GM20431 (cell line): Measurements from ENCODE around the gene C16orf92.

Source experiments
- in situ Hi-C: fragments of 300-500 bp; cut with MseI, MboI; formaldehyde crosslinking; loops from one replicate; pipeline ENCODE4 v1.15.0; 2020; ENCODE audit warnings: low sequenced_read_pairs; ENCODE audit not compliant: unreplicated experiment

The C16orf92 gene

GRCh38 chr16:30022887-30023286, at the start of gene C16orf92:
Gene C16orf92, plus strand, starts transcription at chr16:30023198. Its CDS starts 143 bp downstream, at chr16:30023341.
- in situ Hi-C loops: loop anchor here (25.0 kb wide), 2 partner anchors 186 to 336 kb away; partner anchors contain the start of gene QPRT

GRCh38 chr16:29973384-29974246, 49.4 kb upstream of the C16orf92 start, which contains the start of gene TAOK2:
Gene TAOK2, plus strand, starts transcription at chr16:29973868. Its CDS starts 3,905 bp downstream, at chr16:29977773.
- in situ Hi-C loops: no loop called here

GRCh38 chr16:29974291-29975133, 48.5 kb upstream of the C16orf92 start:
- in situ Hi-C loops: no loop called here

- in situ Hi-C loops: no loop called here
Observed at GRCh38 chr16:29975134-29975538, 47.9 kb upstream of the C16orf92 start.

- in situ Hi-C loops: no loop called here
Observed at GRCh38 chr16:29975811-29976511, 47.0 kb upstream of the C16orf92 start.

- in situ Hi-C loops: no loop called here
Observed at GRCh38 chr16:29977063-29977825, 45.8 kb upstream of the C16orf92 start.

- in situ Hi-C loops: no loop called here
Observed at GRCh38 chr16:29978081-29978480, 44.9 kb upstream of the C16orf92 start.

GRCh38 chr16:29978564-29979270, 44.3 kb upstream of the C16orf92 start:
- in situ Hi-C loops: no loop called here

- in situ Hi-C loops: no loop called here
Observed at GRCh38 chr16:29982560-29983419, 40.2 kb upstream of the C16orf92 start.

- in situ Hi-C loops: no loop called here
Observed at GRCh38 chr16:29983420-29984136, 39.4 kb upstream of the C16orf92 start.

GRCh38 chr16:29984137-29984763, 38.7 kb upstream of the C16orf92 start:
- in situ Hi-C loops: no loop called here

GRCh38 chr16:29984764-29985147, 38.2 kb upstream of the C16orf92 start:
- in situ Hi-C loops: no loop called here

GRCh38 chr16:29985271-29985811, 37.7 kb upstream of the C16orf92 start:
- in situ Hi-C loops: no loop called here

GRCh38 chr16:29986231-29986630, 36.8 kb upstream of the C16orf92 start:
- in situ Hi-C loops: no loop called here

- in situ Hi-C loops: no loop called here
Observed at GRCh38 chr16:29986931-29987330, 36.1 kb upstream of the C16orf92 start.

- in situ Hi-C loops: no loop called here
Observed at GRCh38 chr16:29987371-29988085, 35.5 kb upstream of the C16orf92 start.
